SK-N-SH (cell line): Measurements from ENCODE around the gene FAM107A.

Experiments
- CTCF ChIP-seq: fragments of 200-600 bp; sonication (generic); IDR thresholded peaks from 2 replicates; pipeline ENCODE4 v1.6.1; 2017; ENCODE audit warnings: antibody characterized with exemption, mild to moderate bottlenecking, moderate library complexity
- EZH2phosphoT487 ChIP-seq: fragments of 200-600 bp; sonication (generic); IDR thresholded peaks from 2 replicates; pipeline ENCODE4 v1.6.1; 2017; ENCODE audit warnings: low read depth, mixed run types, mild to moderate bottlenecking, antibody characterized with exemption, moderate library complexity, borderline replicate concordance
- MAX ChIP-seq: IDR thresholded peaks from 2 replicates; pipeline ENCODE4 v1.4.0; 2012; ENCODE audit warnings: low read depth
- MXI1 ChIP-seq: IDR thresholded peaks from 2 replicates; pipeline ENCODE4 v1.6.1; 2012; ENCODE audit warnings: mild to moderate bottlenecking, low read depth, low read length, improper control_type of control experiment
- RFX5 ChIP-seq: IDR thresholded peaks from 2 replicates; pipeline ENCODE4 v1.6.1; 2012; ENCODE audit warnings: mild to moderate bottlenecking, improper control_type of control experiment, low read length
- TEAD4 ChIP-seq: IDR thresholded peaks from 2 replicates; pipeline ENCODE4 v1.4.0; 2012; ENCODE audit warnings: mild to moderate bottlenecking, borderline replicate concordance; ENCODE audit not compliant: insufficient read depth
- USF2 ChIP-seq: fragments of 150-350 bp; IDR thresholded peaks from 2 replicates; pipeline ENCODE4 v1.6.1; 2017; ENCODE audit warnings: antibody characterized with exemption, low read length, low read depth, borderline replicate concordance
- YY1 ChIP-seq: IDR thresholded peaks from 2 replicates; pipeline ENCODE4 v1.4.0; 2012; ENCODE audit warnings: low read depth, mild to moderate bottlenecking
- ZBTB33 ChIP-seq: IDR thresholded peaks from 2 replicates; pipeline ENCODE4 v1.4.0; 2012; ENCODE audit warnings: low read depth, borderline replicate concordance

- TF ChIP-seq TEAD4 (no peak), ZBTB33 (no peak), USF2 (no peak), CTCF (no peak), MAX (no peak), EZH2phosphoT487 (no peak), RFX5 (no peak), MXI1 (no peak), YY1 (no peak)
Measured at GRCh38 chr3:58603606-58604005, 26.4 kb upstream of the FAM107A start.
